Measurements from ENCODE around the gene TEAD1.

TEAD1 gene

GRCh38 chr11:12731841-12732336, 57.7 kb downstream of the TEAD1 start:
- no peak overlapping the region for H3K4me3 ChIP-seq (ENCODE audit: low read depth, low read length)

GRCh38 chr11:12733091-12733490, 58.9 kb downstream of the TEAD1 start:
- H3K4me3 ChIP-seq (ENCODE audit: low read depth, low read length), result no peak overlapping the region

- H3K4me3 ChIP-seq (ENCODE audit: low read depth, low read length), result no peak overlapping the region
Measured at GRCh38 chr11:12734625-12735024, 60.4 kb downstream of the TEAD1 start.

GRCh38 chr11:12735262-12735661, 61.0 kb downstream of the TEAD1 start:
- H3K4me3 ChIP-seq (ENCODE audit: low read depth, low read length), result no peak overlapping the region

GRCh38 chr11:12737024-12737423, 62.8 kb downstream of the TEAD1 start:
- H3K4me3 ChIP-seq (ENCODE audit: low read depth, low read length), result no peak overlapping the region

- no peak overlapping the region for H3K4me3 ChIP-seq (ENCODE audit: low read depth, low read length)
Measured at GRCh38 chr11:12741671-12742216, 67.5 kb downstream of the TEAD1 start.

- H3K4me3 ChIP-seq (ENCODE audit: low read depth, low read length), result no peak overlapping the region
Measured at GRCh38 chr11:12743834-12744449, 69.7 kb downstream of the TEAD1 start.

- no peak overlapping the region for H3K4me3 ChIP-seq (ENCODE audit: low read depth, low read length)
Measured at GRCh38 chr11:12744826-12745502, 70.7 kb downstream of the TEAD1 start.

- H3K4me3 ChIP-seq (ENCODE audit: low read depth, low read length), result no peak overlapping the region
Measured at GRCh38 chr11:12745787-12746186, 71.6 kb downstream of the TEAD1 start.

GRCh38 chr11:12746593-12747097, 72.4 kb downstream of the TEAD1 start:
- no peak overlapping the region for H3K4me3 ChIP-seq (ENCODE audit: low read depth, low read length)

- no peak overlapping the region for H3K4me3 ChIP-seq (ENCODE audit: low read depth, low read length)
Measured at GRCh38 chr11:12748561-12748960, 74.3 kb downstream of the TEAD1 start.

- H3K4me3 ChIP-seq (ENCODE audit: low read depth, low read length), result no peak overlapping the region
Measured at GRCh38 chr11:12749442-12749841, 75.2 kb downstream of the TEAD1 start.

- H3K4me3 ChIP-seq (ENCODE audit: low read depth, low read length), result no peak overlapping the region
Measured at GRCh38 chr11:12750181-12750580, 76.0 kb downstream of the TEAD1 start.

GRCh38 chr11:12752868-12753524, 78.8 kb downstream of the TEAD1 start:
- H3K4me3 ChIP-seq (ENCODE audit: low read depth, low read length), result no peak overlapping the region

GRCh38 chr11:12754021-12754420, 79.8 kb downstream of the TEAD1 start:
- no peak overlapping the region for H3K4me3 ChIP-seq (ENCODE audit: low read depth, low read length)

- H3K4me3 ChIP-seq (ENCODE audit: low read depth, low read length), result no peak overlapping the region
Measured at GRCh38 chr11:12754582-12755234, 80.5 kb downstream of the TEAD1 start.

- H3K4me3 ChIP-seq (ENCODE audit: low read depth, low read length), result no peak overlapping the region
Measured at GRCh38 chr11:12755510-12756453, 81.6 kb downstream of the TEAD1 start.

GRCh38 chr11:12756454-12756806, 82.2 kb downstream of the TEAD1 start:
- no peak overlapping the region for H3K4me3 ChIP-seq (ENCODE audit: low read depth, low read length)

- no peak overlapping the region for H3K4me3 ChIP-seq (ENCODE audit: low read depth, low read length)
Measured at GRCh38 chr11:12756867-12757266, 82.6 kb downstream of the TEAD1 start.

- no peak overlapping the region for H3K4me3 ChIP-seq (ENCODE audit: low read depth, low read length)
Measured at GRCh38 chr11:12757416-12757815, 83.2 kb downstream of the TEAD1 start.

Measured in iPS-11a (cell line).